HuH-7.5 (cell line): ENCODE data around the gene EPX.
"Not testable (repeated sequence)": the region's sequence is repeated elsewhere in the genome, so short reads cannot be mapped to it uniquely, and the experiment has no call there.

Source experiments
- DNase-seq: peaks from one replicate; pipeline ENCODE4 v3.0.0; 2011; ENCODE audit warnings: low spot score

EPX gene, protein sequence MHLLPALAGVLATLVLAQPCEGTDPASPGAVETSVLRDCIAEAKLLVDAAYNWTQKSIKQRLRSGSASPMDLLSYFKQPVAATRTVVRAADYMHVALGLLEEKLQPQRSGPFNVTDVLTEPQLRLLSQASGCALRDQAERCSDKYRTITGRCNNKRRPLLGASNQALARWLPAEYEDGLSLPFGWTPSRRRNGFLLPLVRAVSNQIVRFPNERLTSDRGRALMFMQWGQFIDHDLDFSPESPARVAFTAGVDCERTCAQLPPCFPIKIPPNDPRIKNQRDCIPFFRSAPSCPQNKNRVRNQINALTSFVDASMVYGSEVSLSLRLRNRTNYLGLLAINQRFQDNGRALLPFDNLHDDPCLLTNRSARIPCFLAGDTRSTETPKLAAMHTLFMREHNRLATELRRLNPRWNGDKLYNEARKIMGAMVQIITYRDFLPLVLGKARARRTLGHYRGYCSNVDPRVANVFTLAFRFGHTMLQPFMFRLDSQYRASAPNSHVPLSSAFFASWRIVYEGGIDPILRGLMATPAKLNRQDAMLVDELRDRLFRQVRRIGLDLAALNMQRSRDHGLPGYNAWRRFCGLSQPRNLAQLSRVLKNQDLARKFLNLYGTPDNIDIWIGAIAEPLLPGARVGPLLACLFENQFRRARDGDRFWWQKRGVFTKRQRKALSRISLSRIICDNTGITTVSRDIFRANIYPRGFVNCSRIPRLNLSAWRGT

GRCh38 chr17:58192612-58193011 lies at the start of gene EPX:
EPX (plus strand) TSS chr17:58192726; CDS start chr17:58192847, 121 bp downstream.
- no peak for DNase-seq

GRCh38 chr17:58143335-58143734 lies 49.2 kb upstream of the EPX start:
- DNase-seq: not testable (repeated sequence)

DNA sequence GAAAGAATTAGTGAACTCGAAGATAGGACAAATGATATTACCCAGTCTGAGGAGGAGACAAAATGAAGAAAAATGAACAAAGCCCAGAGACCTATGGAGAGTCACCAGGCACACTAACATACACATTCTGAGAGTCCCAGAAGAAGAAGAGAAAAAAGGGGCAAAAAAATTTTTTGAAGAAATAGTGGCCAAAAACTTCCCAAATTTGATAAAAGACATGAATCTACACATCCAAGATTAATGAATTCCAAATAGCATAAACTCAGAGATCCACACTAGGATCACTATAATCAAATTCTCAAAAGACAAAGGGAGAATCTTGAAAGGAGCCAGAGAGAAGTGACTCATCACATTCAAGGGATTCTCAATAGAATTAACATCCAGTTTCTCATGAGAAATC lies 47.7 kb upstream of the EPX start:
- no peak for DNase-seq

GRCh38 chr17:58147930-58148434 lies 44.5 kb upstream of the EPX start, which contains the start of gene OR4D1:
OR4D1 (plus strand) TSS chr17:58148384; CDS start chr17:58155154, 6,770 bp downstream.
- DNase-seq: no peak

DNA sequence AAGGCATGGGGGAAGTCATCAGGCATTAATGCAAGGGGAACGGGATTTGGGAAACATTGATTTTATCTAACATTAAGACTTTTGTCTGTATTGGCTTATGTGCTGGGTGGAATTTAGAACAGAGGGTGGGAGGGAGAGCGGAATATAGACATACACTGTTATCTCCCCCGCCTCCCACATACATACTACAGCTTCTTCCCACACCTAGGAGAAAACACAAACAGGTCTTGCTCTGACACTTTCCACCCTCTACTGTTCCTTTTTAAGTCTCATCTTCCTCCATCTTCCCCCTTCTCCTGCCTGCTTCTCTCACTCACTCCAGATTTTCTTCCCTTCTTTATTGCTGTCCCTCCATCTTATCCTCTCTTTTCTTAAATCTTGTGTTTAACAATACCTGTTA lies 43.9 kb upstream of the EPX start:
- DNase-seq: no peak

GRCh38 chr17:58150394-58150793 lies 42.1 kb upstream of the EPX start:
- DNase-seq: no peak

GRCh38 chr17:58153046-58153445 lies 39.5 kb upstream of the EPX start:
- DNase-seq: no peak

- DNase-seq: no peak
Observed at GRCh38 chr17:58153671-58154070, 38.9 kb upstream of the EPX start.

DNA sequence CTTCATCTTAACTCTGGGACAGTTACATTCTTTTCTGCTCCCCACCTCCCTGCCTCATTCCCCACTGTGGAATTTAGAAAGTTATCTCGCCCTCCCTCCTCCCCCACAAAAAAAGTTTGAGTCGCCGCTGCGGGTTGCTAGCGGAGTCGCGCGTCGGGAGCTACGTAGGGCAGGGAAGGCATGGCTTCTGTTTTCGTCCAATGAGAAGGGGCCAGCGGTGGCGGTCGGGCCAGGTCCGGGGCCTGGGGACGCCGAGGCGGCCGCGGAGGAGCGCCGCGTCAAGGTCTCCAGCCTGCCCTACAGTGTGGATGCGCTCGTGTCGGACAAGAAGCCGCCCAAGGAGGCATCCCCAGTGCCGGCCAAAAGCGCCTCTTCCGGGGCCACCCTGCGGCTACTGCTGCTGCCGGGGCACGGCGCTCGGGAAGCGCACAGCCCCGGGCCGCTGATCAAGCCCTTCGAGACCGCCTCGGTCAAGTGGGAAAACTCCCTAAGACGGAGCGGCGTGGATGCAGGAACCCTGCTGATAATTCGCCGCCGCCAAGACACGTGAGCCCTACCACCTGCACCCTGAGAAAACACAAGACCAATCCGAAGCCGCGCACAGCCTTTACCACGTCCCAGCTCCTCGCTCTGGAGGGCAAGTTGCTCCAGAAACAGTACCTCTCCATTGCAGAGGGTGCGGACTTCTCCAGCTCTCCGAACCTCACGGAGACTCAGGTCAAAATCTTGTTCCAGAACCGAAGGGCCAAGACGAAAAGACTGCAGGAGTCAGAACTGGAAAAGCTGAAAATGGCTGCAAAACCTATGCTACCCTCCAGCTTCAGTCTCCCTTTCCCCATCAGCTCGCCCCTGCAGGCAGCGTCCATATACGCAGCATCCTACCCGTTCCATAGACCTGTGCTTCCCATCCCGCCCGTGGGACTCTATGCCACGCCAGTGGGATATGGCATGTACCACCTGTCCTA lies 35.4 kb upstream of the EPX start:
- no peak for DNase-seq

DNA sequence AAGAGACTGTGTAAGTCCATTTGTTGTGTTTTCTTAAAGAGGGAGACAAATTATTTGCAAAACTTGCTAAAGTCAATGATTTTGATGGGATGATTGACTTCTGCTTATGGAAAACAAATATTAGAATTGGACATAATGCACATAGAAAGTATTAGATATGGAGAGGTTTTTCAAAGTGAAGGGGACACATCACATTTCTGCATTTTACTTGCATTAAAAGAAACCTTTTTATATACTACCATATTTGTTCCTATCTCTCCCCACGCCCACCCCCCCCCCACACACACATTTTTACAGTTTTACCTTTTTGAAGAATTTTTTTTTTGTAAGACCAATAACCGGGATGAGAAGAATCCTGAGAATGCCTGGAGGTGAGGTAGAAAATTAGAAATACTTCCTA lies 34.3 kb upstream of the EPX start:
- DNase-seq: no peak

GRCh38 chr17:58161566-58161965 lies 31.0 kb upstream of the EPX start:
- DNase-seq: no peak

DNA sequence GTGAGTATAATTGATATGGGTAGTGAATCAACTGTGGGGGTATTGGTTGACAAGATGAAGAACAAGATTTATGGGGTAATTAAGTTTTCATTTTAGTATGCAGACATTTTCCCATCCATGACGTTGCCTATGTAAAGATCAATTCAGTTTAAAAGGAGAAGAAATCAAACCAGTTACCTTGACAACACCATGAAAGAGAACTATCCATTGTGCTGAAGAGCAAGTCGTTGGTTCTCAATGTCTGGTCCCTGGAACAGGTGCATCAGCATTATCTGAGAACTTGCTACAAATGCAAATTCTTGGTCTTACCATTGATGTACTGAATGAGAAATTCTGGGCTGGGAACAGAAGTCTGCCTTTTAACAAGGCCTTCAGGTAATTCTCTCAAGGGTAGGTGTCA lies 26.5 kb upstream of the EPX start:
- no peak for DNase-seq

DNA sequence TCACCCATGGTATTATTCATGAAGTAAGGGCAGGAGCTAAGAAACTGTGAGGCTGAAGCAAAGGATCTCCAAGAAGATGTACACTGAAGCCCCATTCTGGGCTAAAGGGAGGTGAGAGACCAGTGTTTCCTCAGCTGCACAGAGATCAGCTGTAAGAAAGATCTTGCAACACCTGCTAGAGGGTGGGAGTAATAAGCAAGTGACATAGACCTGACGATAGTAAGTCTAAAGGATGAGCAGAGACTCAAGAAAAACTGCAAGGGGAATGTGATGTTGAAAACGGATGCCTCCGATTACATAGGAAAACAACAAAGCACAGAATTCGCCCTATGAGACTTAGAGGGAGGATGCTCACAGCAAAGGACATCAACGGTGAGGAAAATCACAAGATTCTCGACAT lies 25.8 kb upstream of the EPX start, which contains the start of gene OR4D2:
Gene OR4D2 (plus strand): TSS at position 301 of the 400 bp plus-strand sequence. CDS start 2,674 bp downstream, outside the sequence.
- no peak for DNase-seq

DNA sequence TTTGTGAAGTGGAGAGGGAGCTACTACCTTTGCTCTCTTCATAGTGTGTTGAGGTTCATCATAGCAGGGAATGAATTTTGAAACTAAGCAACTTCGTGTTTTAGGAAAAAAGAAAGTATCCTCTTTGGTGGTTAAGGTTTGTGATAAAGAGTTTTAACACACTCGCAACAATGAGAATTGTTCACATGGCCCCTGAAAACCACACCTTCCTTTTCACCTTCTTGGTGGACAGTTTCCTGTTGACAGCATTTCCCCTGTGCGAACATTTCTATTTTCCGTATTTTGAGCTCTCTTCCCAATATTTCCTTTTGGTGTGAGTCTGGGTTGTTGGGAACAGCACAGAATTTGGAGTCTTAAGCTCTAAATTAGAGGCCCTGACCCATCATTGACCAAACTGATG lies 21.9 kb upstream of the EPX start:
- no peak for DNase-seq

DNA sequence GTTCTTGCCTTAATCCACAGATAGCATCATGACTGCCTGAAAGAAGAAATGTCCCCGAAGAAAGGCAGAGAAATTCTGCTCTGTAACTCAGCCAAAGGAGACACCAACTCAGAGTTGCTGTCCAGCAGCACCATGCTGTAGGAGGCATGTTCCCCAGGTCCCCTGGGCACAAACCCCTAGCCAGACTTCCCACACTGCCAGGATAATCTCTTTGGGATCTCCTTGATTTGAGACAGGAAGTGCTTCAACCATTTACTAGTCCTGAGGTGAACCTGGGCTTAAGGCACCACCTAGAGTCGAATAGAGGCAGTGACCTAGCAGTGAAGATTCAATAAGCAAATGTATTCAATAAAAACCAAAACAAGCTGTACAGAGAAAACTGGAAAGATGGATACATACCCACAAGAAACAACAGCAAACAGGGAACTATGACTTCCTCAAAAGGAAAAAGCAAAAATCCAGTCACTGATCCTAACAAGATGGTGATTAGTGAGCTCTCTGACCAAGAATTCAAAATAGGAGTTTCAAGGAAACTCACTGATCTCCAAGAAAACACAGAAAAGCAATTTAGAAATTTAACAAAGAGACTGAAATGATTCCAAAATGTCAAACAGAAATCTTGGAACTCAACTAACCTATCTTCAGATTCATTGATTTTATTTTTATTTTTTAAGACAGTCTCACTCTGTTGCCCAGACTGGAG lies 20.0 kb upstream of the EPX start:
- peak; percentile 41 for DNase-seq

DNA sequence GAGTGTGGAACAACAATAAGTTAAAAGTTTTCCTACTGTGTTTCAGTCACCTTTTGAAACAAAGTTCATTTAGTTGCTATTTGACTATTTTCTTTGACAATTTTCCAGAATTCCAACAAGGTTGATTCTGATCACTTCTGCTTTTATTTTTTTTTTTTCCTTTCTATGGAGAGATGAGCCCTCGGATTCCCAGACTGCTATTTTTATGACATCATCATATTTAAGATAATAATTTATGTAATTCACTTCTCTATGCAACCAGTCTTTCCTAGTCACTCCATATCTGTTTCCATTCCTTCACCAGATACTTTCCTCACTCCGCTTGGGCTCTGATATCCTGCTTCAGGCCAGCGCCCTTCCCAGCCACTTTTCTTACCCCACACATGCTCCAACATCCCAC lies 17.7 kb upstream of the EPX start:
- no peak for DNase-seq

GRCh38 chr17:58176200-58176599 lies 16.3 kb upstream of the EPX start:
- no peak for DNase-seq

DNA sequence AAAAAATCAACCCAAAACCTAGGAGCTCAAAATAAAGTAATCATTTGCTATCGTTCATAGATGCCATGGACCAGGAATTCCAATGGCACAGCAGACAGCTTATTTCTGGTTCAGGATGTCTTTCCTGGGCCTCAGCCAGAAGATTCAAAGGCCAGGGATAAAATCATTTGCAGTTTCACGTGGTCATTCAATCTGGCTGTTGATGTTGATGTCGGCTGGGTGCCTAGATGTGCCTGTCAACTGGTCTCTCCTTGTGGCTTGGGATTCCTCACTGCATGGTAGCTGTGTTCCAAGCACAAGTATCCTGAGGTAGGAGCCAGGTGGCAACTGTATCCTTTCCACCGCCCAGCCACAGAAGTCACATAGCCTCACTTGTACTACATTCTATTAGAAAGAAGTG lies 10.7 kb upstream of the EPX start:
- DNase-seq: no peak

- DNase-seq: no peak
Observed at GRCh38 chr17:58183514-58183913, 9.0 kb upstream of the EPX start.

- DNase-seq: no peak
Observed at GRCh38 chr17:58184308-58184985, 8.1 kb upstream of the EPX start.
